Measurements from ENCODE around the gene GDF11.
A peak's percentile ranks its signal among the peaks of the same experiment; 100 is the strongest.

The GDF11 gene

GRCh38 chr12:55707219-55707671, 35.7 kb upstream of the GDF11 start:
- no peak for DNase-seq (ENCODE audit: low spot score)

- DNase-seq (ENCODE audit: low spot score), result peak; percentile 87
These were observed 34.9 kb upstream of the GDF11 start, which contains the start of gene ITGA7 for GRCh38 chr12:55707841-55708694. Gene ITGA7 (minus strand): TSS chr12:55707904. CDS start chr12:55707682, 222 bp downstream.

- no peak for DNase-seq (ENCODE audit: low spot score)
These were observed 34.2 kb upstream of the GDF11 start for GRCh38 chr12:55708695-55709233.

- DNase-seq (ENCODE audit: low spot score), result no peak
These were observed 31.0 kb upstream of the GDF11 start for GRCh38 chr12:55711786-55712553.

GRCh38 chr12:55712700-55713415, 30.1 kb upstream of the GDF11 start:
- no peak for DNase-seq (ENCODE audit: low spot score)

GRCh38 chr12:55713721-55714120, 29.2 kb upstream of the GDF11 start:
- no peak for DNase-seq (ENCODE audit: low spot score)

- DNase-seq (ENCODE audit: low spot score), result no peak
These were observed 27.7 kb upstream of the GDF11 start for GRCh38 chr12:55715169-55715764.

- peak; percentile 95 for DNase-seq (ENCODE audit: low spot score)
These were observed 26.9 kb upstream of the GDF11 start, which contains the start of gene BLOC1S1 for GRCh38 chr12:55715833-55716581. Gene BLOC1S1 (plus strand): TSS chr12:55716046. CDS start chr12:55716052, 6 bp downstream.

GRCh38 chr12:55716582-55716957, 26.4 kb upstream of the GDF11 start:
- DNase-seq (ENCODE audit: low spot score), result no peak

- DNase-seq (ENCODE audit: low spot score), result no peak
These were observed 25.6 kb upstream of the GDF11 start for GRCh38 chr12:55717011-55718007.

GRCh38 chr12:55718015-55718414, 24.9 kb upstream of the GDF11 start:
- DNase-seq (ENCODE audit: low spot score), result no peak

- DNase-seq (ENCODE audit: low spot score), result no peak
These were observed 24.2 kb upstream of the GDF11 start for GRCh38 chr12:55718624-55719275.

GRCh38 chr12:55719371-55719770, 23.6 kb upstream of the GDF11 start:
- no peak for DNase-seq (ENCODE audit: low spot score)

GRCh38 chr12:55720071-55720564, 22.8 kb upstream of the GDF11 start, which contains the start of gene RDH5:
Gene RDH5 (plus strand): TSS chr12:55720393. CDS start chr12:55721185, 792 bp downstream.
- DNase-seq (ENCODE audit: low spot score), result no peak

GRCh38 chr12:55720894-55721444, 22.0 kb upstream of the GDF11 start:
- peak; percentile 64 for DNase-seq (ENCODE audit: low spot score)

- no peak for DNase-seq (ENCODE audit: low spot score)
These were observed 21.2 kb upstream of the GDF11 start for GRCh38 chr12:55721601-55722213.

- DNase-seq (ENCODE audit: low spot score), result no peak
These were observed 20.0 kb upstream of the GDF11 start for GRCh38 chr12:55722948-55723347.

Data from left forelimb (tissue), 1 donor.